Choroid plexus epithelial cell (primary cell): Measurements from ENCODE around the gene ULK4.

Experiments
- DNase-seq: peaks from one replicate; pipeline ENCODE4 v3.0.0-alpha.2; 2010; ENCODE audit warnings: low read depth
- H3K4me3 ChIP-seq: 2 replicates; pipeline ENCODE4 v1.5.1; 2011; ENCODE audit warnings: low read depth, mild to moderate bottlenecking, control low read depth, low read length, moderate library complexity
- TF ChIP-seq, protein P1 (sequence below): conservative IDR thresholded peaks from 2 replicates; pipeline ENCODE4 v1.5.1; 2011; ENCODE audit warnings: low read depth, mild to moderate bottlenecking, control low read depth, inconsistent platforms, low read length, moderate library complexity

The ULK4 gene

DNA sequence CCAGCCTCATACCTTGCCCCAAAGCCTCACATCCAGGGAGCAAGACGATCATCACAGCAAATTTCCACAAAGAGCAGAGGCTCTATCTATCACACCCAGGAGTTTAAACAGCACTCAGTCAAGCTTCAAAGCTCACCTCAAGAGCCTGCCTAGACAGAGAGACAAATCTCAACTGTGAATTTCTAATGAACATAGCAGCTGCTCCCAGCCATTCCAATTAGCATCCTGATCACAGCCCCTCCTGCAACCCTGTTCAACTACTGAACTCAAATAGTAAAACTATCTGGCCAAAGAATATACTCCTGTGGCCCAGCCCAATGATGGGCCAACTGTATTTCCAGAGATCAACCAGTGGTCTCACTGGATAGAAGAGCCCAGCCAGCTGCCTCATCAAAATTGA, 492.8 kb downstream of the ULK4 start:
- TF ChIP-seq, protein P1, sequence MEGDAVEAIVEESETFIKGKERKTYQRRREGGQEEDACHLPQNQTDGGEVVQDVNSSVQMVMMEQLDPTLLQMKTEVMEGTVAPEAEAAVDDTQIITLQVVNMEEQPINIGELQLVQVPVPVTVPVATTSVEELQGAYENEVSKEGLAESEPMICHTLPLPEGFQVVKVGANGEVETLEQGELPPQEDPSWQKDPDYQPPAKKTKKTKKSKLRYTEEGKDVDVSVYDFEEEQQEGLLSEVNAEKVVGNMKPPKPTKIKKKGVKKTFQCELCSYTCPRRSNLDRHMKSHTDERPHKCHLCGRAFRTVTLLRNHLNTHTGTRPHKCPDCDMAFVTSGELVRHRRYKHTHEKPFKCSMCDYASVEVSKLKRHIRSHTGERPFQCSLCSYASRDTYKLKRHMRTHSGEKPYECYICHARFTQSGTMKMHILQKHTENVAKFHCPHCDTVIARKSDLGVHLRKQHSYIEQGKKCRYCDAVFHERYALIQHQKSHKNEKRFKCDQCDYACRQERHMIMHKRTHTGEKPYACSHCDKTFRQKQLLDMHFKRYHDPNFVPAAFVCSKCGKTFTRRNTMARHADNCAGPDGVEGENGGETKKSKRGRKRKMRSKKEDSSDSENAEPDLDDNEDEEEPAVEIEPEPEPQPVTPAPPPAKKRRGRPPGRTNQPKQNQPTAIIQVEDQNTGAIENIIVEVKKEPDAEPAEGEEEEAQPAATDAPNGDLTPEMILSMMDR: no peak
- no peak overlapping the region for H3K4me3 ChIP-seq
- DNase-seq: no peak

DNA sequence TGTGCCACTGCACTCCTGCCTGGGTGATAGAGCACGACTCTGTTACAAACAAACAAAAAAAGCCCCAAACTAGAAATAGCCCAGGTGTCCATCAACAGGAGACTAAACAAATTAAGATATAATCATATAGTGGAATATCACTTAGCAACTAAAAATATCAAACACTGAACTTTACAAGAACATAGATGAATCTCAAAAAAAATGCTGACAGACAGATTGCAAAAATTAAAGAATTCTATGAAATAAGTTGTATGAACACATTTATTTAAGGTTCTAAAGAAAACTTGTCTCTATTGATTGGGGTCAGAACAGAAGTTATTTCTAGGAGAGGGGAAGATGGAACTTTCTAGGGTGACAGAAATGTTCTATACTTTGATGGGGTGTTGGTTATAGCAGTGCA, 494.4 kb downstream of the ULK4 start:
- TF ChIP-seq, protein P1: no peak
- DNase-seq: no peak
- H3K4me3 ChIP-seq: no peak overlapping the region

DNA sequence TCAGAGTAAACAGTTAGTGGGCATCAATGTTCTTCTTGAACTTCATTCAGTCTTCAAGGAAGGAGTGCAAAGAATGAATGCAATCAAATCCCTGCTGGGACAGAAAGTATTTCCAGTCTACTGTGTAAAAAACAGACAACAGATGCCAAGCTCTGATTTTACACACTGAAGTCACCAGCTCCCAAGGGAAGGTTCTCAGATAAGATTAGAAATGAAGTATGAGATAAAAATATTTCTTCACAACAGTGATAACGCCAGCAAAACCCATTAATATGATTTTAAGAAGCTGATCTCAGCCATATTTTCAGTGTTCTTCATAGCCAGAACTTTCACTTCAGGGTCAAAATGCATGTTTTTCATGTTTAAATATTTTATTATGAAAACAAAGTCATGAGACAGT, 497.0 kb downstream of the ULK4 start:
- no peak overlapping the region for H3K4me3 ChIP-seq
- TF ChIP-seq, protein P1: no peak

DNA sequence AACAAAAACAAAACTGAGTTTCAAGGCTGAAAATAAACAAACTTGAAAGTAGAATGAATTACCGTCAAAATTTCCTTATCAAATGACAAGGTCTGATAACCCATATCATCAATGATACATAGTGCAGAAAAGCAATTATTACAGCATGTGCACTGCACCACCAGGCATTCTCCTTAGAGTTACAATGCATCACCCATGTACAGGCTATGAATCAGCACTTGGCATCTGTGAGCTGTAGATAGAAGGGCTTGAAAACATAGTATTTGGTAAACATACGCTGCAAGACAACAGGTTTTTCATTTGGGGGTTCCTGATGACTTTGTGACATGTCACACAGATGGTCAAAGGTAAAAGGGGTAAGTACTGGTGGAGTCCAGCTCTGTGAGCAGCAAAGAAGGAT, 497.5 kb downstream of the ULK4 start:
- TF ChIP-seq, protein P1: no peak
- no peak overlapping the region for H3K4me3 ChIP-seq
- DNase-seq: peak; percentile 48

More for the DNA sequence above, 497.0 kb downstream of the ULK4 start:
- peak; percentile 22 for DNase-seq

DNA sequence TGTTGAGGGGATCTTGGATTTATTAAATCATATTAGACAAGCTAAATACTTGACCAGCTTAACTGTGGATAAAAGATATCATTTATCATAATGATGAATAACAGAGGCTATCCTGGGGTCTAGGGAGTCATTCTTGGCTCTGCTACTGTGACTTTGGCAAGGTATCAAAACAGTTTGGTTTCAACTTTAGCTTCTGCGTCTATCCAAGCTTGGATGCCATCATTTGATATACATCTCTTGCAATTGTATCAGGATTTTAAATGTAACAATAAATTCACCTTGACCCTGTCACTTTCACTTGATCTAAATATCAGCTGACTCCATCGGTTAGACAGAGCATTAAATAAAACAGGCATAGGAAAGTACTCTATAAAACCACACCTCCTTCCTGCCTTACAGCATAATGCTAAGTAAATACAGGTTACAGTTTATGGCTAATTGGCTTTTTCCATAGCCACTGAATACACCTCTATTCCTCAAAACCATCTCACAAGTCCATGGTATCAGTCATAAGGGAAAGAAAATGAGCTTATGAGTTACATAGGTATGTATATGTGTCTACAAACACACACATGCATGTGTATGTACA, 499.7 kb downstream of the ULK4 start:
- DNase-seq: no peak
- TF ChIP-seq, protein P1: no peak
- H3K4me3 ChIP-seq: no peak overlapping the region

DNA sequence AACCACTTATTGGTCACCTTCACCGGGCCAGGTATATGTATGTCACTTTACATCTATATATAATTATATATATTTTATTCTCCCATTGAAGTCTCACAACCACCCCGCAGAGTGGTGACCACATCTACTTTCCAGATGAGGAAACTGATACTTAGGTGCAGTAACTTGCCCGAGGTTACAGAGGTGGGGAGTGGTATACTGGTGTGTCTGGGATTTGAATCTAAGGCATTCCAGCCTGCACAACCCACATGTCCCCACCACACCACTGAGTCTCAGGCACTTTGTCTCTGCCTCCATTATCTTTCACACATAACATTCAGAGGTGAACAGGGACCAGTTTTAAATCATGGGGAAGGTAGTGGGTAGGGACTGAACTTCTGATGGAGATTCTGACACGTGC, 501.2 kb downstream of the ULK4 start:
- H3K4me3 ChIP-seq: no peak overlapping the region
- no peak for DNase-seq
- TF ChIP-seq, protein P1: no peak

DNA sequence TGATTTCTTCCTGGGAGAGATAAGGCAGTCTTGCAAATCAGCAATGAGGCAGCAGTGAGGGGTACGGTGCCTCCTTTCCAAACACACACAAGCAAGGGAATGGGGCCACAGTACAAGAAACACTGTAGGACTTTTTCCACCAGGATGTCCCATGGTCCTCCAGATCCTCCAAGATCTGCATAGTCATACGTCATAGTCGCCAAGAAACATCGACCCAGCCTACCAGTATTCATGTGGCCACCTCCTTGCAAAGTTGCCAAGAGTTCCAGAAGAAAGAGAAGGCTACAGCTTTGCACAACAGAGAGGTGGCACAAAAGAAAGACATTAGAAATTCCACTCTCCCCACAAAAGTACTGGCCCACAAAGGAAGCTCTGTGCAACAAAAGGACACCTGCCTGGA, 504.7 kb downstream of the ULK4 start:
- no peak for DNase-seq
- H3K4me3 ChIP-seq: no peak overlapping the region
- TF ChIP-seq, protein P1: no peak
